GM23338 (cell line): ENCODE results near the gene VSIG10L. TPM values are rescaled to one million over a fixed set of nuclear protein-coding genes. Genes with fewer than 3 reads are reported as not detected.
A peak's percentile ranks its signal among the peaks of the same experiment; 100 is the strongest.

Experiments
- ATAC-seq: fragments of 200-7000 bp; cut with Tn5 transposase; 3 replicates; pipeline ENCODE4 v1.9.1; 2020
- DNase-seq: peaks from one replicate; pipeline ENCODE4 v3.0.0-alpha.2; 2015; ENCODE audit warnings: low spot score
- H2AFZ ChIP-seq: fragments of 200-600 bp; sonication (generic); 2 replicates; pipeline ENCODE4 v1.8.0; 2016; ENCODE audit warnings: antibody characterized with exemption, mild to moderate bottlenecking, moderate library complexity
- H3F3A ChIP-seq: fragments of 200-600 bp; sonication (generic); replicated peaks from 2 replicates; pipeline ENCODE4 v1.8.0; 2017; ENCODE audit warnings: antibody characterized with exemption, mixed run types, low read depth
- H3K27ac ChIP-seq: fragments of 200-600 bp; sonication (generic); 2 replicates; pipeline ENCODE4 v1.6.1; 2016; ENCODE audit warnings: low read depth
- H3K27me3 ChIP-seq: fragments of 200-600 bp; sonication (generic); 2 replicates; pipeline ENCODE4 v1.8.0; 2016; ENCODE audit warnings: mild to moderate bottlenecking, mixed run types, moderate library complexity; ENCODE audit not compliant: insufficient read depth
- H3K36me3 ChIP-seq: fragments of 200-600 bp; sonication (generic); 2 replicates; pipeline ENCODE4 v1.8.0; 2016; ENCODE audit warnings: mild to moderate bottlenecking; ENCODE audit not compliant: insufficient read depth
- H3K4me1 ChIP-seq: fragments of 200-600 bp; sonication (generic); 2 replicates; pipeline ENCODE4 v1.8.0; 2016; ENCODE audit warnings: mild to moderate bottlenecking, moderate library complexity; ENCODE audit not compliant: insufficient read depth
- H3K4me2 ChIP-seq: fragments of 200-600 bp; sonication (generic); 2 replicates; pipeline ENCODE4 v1.7.1; 2017; ENCODE audit warnings: mixed run types
- H3K4me3 ChIP-seq: fragments of 200-600 bp; sonication (generic); 2 replicates; pipeline ENCODE4 v1.6.1; 2016; ENCODE audit warnings: mixed run types
- H3K79me2 ChIP-seq: fragments of 200-600 bp; sonication (generic); replicated peaks from 2 replicates; pipeline ENCODE4 v1.8.0; 2017; ENCODE audit warnings: mild to moderate bottlenecking; ENCODE audit not compliant: insufficient read depth
- H3K9me2 ChIP-seq: fragments of 200-600 bp; sonication (generic); 2 replicates; pipeline ENCODE4 v1.8.0; 2017; ENCODE audit not compliant: insufficient read depth
- H4K20me1 ChIP-seq: fragments of 200-600 bp; sonication (generic); replicated peaks from 2 replicates; pipeline ENCODE4 v1.8.0; 2017; ENCODE audit warnings: mild to moderate bottlenecking; ENCODE audit not compliant: insufficient read depth
- H3K27ac Mint-ChIP-seq: 2 replicates; pipeline ENCODE4 v1.8.0; 2020; ENCODE audit warnings: inconsistent platforms, mild to moderate bottlenecking, moderate library complexity, mixed read lengths
- H3K27me3 Mint-ChIP-seq: 3 replicates; pipeline ENCODE4 v1.8.0; 2022; ENCODE audit warnings: low read depth, mild to moderate bottlenecking, moderate library complexity, mixed read lengths, inconsistent platforms; ENCODE audit not compliant: insufficient read depth, poor library complexity
- H3K36me3 Mint-ChIP-seq: 3 replicates; pipeline ENCODE4 v1.8.0; 2021; ENCODE audit warnings: low read depth, mild to moderate bottlenecking, inconsistent platforms, moderate library complexity, mixed read lengths
- H3K4me1 Mint-ChIP-seq: 3 replicates; pipeline ENCODE4 v1.8.0; 2020; ENCODE audit warnings: mild to moderate bottlenecking, inconsistent platforms, mixed read lengths
- H3K4me3 Mint-ChIP-seq: 3 replicates; pipeline ENCODE4 v1.8.0; 2021; ENCODE audit warnings: moderate library complexity, mild to moderate bottlenecking, inconsistent platforms, mixed read lengths
- H3K9me3 Mint-ChIP-seq: 3 replicates; pipeline ENCODE4 v1.8.0; 2020; ENCODE audit warnings: moderate library complexity, mild to moderate bottlenecking, inconsistent platforms, mixed read lengths
- CREB1 ChIP-seq: fragments of 250-450 bp; sonication (Bioruptor Pico); IDR thresholded peaks from 2 replicates; pipeline ENCODE4 v1.5.0; 2020; ENCODE audit warnings: low read depth, mild to moderate bottlenecking, moderate library complexity
- CTCF ChIP-seq, 2 experiments: fragments of 200-600 bp in 1 of 2; sonication (generic) in 1 of 2; conservative IDR thresholded peaks; 2 replicates each; pipeline versions ENCODE4 v1.5.1 to v1.6.1; 2016 to 2017; ENCODE audit warnings: antibody characterized with exemption in 2 of 2, low read depth in 2 of 2, mild to moderate bottlenecking in 2 of 2, moderate library complexity in 1 of 2
- ETS1 ChIP-seq: IDR thresholded peaks from 2 replicates; pipeline ENCODE4 v1.6.1; 2016; ENCODE audit warnings: antibody characterized with exemption
- EZH2 ChIP-seq: fragments of 200-600 bp; sonication (generic); IDR thresholded peaks from one replicate; pipeline ENCODE4 v1.8.0; 2017; ENCODE audit warnings: antibody characterized with exemption, mild to moderate bottlenecking, low read depth; ENCODE audit not compliant: unreplicated experiment
- NANOG ChIP-seq: IDR thresholded peaks from 2 replicates; pipeline ENCODE4 v1.6.1; 2016; ENCODE audit warnings: antibody characterized with exemption, borderline replicate concordance
- REST ChIP-seq: IDR thresholded peaks from one replicate; pipeline ENCODE4 v1.6.1; 2018; ENCODE audit warnings: antibody characterized with exemption; ENCODE audit not compliant: unreplicated experiment
- STAT1 ChIP-seq: IDR thresholded peaks from one replicate; pipeline ENCODE4 v1.6.1; 2016; ENCODE audit warnings: antibody characterized with exemption; ENCODE audit not compliant: unreplicated experiment
- ZNF114 ChIP-seq: fragments of 250-450 bp; sonication (Bioruptor Pico); IDR thresholded peaks from 2 replicates; pipeline ENCODE4 v1.5.0; 2020; ENCODE audit warnings: mild to moderate bottlenecking, moderate library complexity
- polyA plus RNA-seq: library from polyadenylated mRNA; unstranded; fragments of >200 nt; fragmentation: Nextera tagmentation; extraction: Ambion mirVana; gene quantifications from 2 replicates; pipeline ENCODE4 v1.2.1, GENCODE V29; 2016
- total RNA-seq: library from RNA; depleted of rRNA; stranded (reverse); fragments of >200 nt; shearing (Covaris generic); gene quantifications from 2 replicates; pipeline ENCODE4 v1.2.3, GENCODE V29; 2014

Gene VSIG10L
- total and polyA plus RNA-seq, 2 experiments from 2014 or later, result 9.6 to 10.4 TPM

- Histone ChIP-seq H3K27me3 (no peaks in the 10 kb centered on the region), H3K36me3 (no peaks in the 10 kb centered on the region; the same call in 1 of the 2 replicates), H3F3A (peaks cover 2% of the 10 kb centered on the region; the same call in 1 of the 2 replicates), H4K20me1 (no peaks in the 10 kb centered on the region), H3K27ac (peak overlapping the region; percentile 50; the same call in 1 of the 2 replicates), H3K4me2 (peak overlapping the region; percentile 65), H3K79me2 (no peaks in the 10 kb centered on the region), H3K4me1 (peaks cover 45% of the 10 kb centered on the region), H2AFZ (peak overlapping the region; percentile 70), H3K9me2 (peaks cover 10% of the 10 kb centered on the region; the same call in 1 of the 2 replicates), H3K4me3 (peak overlapping the region; percentile 16; the same call in 1 of the 2 replicates)
- H3K9me3 Mint-ChIP-seq, result no peaks in the 10 kb centered on the region; the same call in 1 of the 3 replicates
- no peak overlapping the region; the same call in 1 of the 2 replicates for H3K27ac Mint-ChIP-seq
- H3K4me1 Mint-ChIP-seq, result peaks cover 52% of the 10 kb centered on the region
- TF ChIP-seq ZNF114 (CRISPR knock-in tag), result no peak
- TF ChIP-seq EZH2, result no peak
- TF ChIP-seq CTCF (conservative IDR thresholded peaks at IDR 0.05; ENCODE audit: low read depth in 2 of 2), result no peak
- no peak for TF ChIP-seq ETS1
- TF ChIP-seq CREB1 (CRISPR knock-in tag), result no peak
- peaks cover 11% of the 10 kb centered on the region for H3K27me3 Mint-ChIP-seq
- no peaks in the 10 kb centered on the region for H3K36me3 Mint-ChIP-seq
- peak; percentile 47 for DNase-seq
- peak overlapping the region; percentile 10; the same call in 2 of the 3 replicates for H3K4me3 Mint-ChIP-seq
- peak; percentile 21 for ATAC-seq
These were observed 48.2 kb downstream of the VSIG10L start for GRCh38 chr19:51293571-51294210.

GRCh38 chr19:51292971-51293370 lies 49.0 kb downstream of the VSIG10L start:
- Histone ChIP-seq H2AFZ (no peak overlapping the region), H3K4me1 (peaks cover 45% of the 10 kb centered on the region), H3K4me3 (peak overlapping the region; percentile 16; the same call in 1 of the 2 replicates), H3K27me3 (no peaks in the 10 kb centered on the region), H3F3A (peaks cover 2% of the 10 kb centered on the region; the same call in 1 of the 2 replicates), H3K79me2 (no peaks in the 10 kb centered on the region), H3K36me3 (no peaks in the 10 kb centered on the region; the same call in 1 of the 2 replicates), H4K20me1 (no peaks in the 10 kb centered on the region), H3K9me2 (peaks cover 18% of the 10 kb centered on the region; the same call in 1 of the 2 replicates), H3K4me2 (peak overlapping the region; percentile 65), H3K27ac (peak overlapping the region; percentile 48; the same call in 1 of the 2 replicates)
- ATAC-seq (no peak), DNase-seq (peak; percentile 65)
- Mint-ChIP-seq H3K36me3 (no peaks in the 10 kb centered on the region), H3K4me3 (peak overlapping the region; percentile 10; the same call in 2 of the 3 replicates), H3K27ac (peak overlapping the region; percentile 22; the same call in 1 of the 2 replicates), H3K27me3 (peaks cover 11% of the 10 kb centered on the region), H3K4me1 (peaks cover 52% of the 10 kb centered on the region), H3K9me3 (no peaks in the 10 kb centered on the region; the same call in 1 of the 3 replicates)
- TF ChIP-seq REST (no peak), STAT1 (no peak), ETS1 (peak; percentile 61), NANOG (peak; percentile 80)
